GM21447 (cell line): ENCODE results near the gene CAB39.
"Not testable (repeated sequence)": the region's sequence is repeated elsewhere in the genome, so short reads cannot be mapped to it uniquely, and the experiment has no call there.

ENCODE experiments used
- ATAC-seq: cut with Tn5 transposase; IDR thresholded peaks from one replicate; pipeline ENCODE4 v1.9.1; 2021; ENCODE audit not compliant: unreplicated experiment

Gene CAB39

DNA sequence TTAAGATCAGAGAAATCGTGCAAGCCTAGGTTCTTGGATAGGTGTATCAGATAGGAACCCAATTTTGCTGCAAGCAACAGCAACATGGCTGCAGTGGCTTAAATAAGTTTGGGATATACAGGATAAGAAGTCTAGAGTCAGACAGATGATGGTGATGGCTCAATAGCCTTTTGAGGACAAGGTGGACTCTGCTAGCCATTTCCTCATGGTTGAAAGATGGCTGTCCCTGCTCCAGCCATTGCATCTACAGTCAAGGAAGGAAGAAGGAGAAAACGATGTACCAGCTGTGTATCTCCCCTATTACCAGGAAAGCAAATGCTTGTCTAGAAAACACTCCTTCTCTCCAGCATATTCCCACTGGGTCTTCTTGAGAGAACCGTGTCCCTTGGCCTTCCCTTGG is 30.1 kb upstream of the CAB39 start:
- no peak for ATAC-seq

DNA sequence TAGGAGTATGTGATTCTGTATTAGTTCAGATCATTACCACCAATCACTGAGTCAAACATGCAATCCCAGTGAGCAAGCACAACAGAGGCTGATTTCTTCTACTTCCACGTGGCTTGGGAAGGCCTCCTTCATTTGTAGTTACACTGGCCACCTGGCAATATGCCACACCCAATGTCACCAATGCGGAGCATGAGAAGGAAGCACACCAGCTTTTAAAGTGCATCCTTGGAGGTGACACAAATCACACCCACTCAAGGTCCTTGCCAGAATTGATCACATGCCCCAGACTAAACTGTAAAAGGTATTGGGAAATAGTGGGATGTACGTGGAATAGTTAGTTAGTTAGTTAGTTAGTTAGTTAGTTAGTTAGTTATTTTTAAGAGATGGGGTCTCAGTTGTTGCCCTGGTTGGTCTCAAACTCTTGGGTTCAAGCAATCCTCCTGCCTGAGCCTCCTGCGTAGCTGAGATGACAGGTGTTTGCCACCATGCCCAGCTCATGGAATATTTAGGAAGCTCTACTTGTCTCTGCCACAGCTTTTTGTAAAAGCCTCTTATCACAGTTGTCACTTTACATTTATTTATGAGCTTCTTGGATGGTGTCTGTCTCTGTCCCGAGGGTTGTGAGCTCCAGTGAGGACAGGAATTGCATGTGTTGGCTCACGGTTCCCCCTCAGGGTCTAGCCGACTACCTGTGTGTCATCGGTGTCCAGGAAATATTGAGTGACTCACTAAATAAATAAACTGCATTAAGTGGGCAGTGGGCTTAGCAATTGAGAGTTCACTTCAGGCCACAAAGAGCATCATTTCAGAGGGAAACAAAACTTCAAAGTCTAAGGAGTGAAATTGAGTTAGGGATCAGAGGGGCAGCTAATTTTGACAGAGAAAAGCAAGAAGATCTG is 28.1 kb upstream of the CAB39 start:
- no peak for ATAC-seq

DNA sequence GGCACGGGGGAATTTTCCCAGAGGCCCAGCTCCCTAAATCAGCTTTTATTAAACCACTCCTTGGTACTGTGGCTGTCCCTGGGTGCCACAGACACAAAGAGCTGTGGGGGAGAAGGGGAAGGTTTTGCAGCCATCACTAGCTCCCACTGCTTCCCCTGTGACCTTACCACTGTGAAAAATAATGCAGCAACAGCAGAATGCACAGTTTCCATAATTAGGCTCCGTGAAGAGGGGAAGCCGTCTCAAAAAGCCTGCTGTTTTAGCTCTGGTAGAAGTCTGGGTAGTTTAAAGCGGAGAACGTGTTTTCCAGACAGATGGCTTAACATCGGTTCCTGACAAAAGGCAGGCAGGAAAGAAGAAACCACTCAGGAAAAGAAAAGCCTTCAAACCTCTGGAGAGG is 27.5 kb upstream of the CAB39 start:
- ATAC-seq: no peak

DNA sequence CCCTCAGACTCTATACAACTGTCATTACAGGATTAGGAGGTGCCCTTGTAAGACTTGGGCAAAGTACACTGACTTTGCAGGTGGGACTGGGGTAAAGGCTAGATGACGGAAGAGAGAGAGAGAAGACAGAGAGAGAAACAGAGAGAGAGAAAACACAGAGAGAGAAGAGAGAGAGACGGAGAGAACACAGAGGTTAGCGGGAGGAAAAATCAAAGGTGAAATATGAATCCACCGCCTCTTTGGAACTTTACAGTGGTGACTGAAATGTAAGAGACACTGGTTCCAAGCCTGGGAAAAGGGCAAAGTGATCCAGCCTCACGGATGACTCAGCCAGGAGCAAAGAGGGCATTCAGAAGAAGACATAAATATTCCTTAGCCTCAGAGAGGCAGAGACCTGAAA is 25.1 kb upstream of the CAB39 start:
- ATAC-seq: no peak

DNA sequence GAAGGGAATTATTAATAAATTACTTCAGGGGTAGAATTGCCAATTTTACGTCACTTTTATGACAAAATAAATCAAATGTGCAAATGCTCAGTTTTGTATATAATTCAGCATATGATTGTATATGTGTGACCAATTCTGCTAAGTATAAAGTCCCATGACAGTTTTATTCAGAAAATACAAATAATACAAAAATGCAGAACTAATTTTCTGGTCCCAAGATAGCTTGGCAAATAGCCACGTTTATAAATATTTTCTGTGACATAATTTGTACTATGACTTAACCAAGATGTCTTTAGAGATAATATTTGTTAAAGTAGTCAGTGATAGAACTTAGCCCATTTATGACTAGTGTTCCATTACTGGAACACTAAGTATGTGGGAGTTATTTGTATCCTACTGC is 24.2 kb upstream of the CAB39 start:
- ATAC-seq: no peak

DNA sequence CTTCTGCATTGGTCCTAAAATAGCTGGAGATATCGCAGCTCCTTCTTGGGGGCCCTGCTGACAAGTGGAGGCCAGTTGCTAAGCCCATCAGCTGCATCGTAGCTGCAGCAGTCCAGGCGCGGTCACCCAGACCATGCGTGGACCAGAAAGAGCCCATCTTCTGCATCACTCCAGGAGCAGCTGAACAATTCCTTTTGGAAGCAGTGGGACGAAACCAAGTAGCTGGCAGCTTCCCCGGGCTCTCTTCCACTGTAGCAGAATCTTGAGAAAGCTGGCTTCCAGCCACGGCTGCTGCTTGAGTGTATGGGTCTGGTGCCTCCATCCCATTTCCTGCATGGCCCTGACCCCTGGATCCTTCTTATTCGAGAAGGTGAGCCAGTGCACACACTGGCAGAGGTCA is 22.2 kb upstream of the CAB39 start:
- no peak for ATAC-seq

DNA sequence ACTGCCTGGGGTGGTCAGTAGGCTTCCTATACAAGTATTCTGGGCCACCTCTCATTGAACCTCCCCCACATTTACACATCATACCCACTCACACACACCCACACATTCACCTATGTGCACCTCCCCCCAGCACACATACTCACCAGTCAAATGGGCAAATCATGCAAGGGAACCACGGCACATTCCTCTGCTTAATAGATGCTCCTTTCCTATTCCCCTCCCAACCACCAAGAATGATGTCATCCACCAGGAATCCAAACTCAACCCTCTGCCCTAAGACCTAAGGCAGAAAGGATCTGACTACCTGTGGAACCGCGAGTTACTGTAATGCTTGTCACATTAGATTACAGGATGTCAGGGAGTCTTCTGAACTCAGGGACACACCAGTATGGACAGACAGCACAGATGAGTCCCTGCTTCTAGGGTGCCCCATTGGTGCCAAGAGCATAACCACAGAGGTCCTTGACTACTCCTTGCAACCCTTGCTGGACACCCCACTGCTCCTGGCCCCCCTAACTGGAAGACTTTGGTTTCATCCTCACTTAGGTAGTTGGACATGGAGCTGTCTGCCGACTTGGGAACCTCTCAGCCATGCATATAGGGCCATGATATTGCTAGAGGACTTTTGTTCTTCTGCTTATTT is 21.5 kb upstream of the CAB39 start:
- ATAC-seq: no peak

DNA sequence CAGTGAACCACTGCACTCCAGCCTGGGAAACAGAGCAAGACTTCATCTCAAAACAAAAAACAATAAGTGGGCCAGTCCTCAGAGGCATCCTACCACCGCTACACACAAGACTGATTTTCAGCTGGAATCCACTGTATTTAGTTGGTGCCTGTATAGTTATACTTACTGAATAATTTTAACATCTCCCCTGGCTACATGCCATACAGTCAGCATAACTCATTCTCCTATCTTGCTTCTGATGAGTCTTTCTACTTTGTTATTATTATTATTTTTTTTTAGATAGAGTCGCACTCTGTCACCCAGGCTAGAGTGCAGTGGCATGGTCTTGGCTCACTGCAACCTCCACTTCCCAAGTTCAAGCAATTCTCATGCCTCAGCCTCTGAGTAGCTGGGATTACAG is 19.9 kb upstream of the CAB39 start:
- ATAC-seq: no peak

DNA sequence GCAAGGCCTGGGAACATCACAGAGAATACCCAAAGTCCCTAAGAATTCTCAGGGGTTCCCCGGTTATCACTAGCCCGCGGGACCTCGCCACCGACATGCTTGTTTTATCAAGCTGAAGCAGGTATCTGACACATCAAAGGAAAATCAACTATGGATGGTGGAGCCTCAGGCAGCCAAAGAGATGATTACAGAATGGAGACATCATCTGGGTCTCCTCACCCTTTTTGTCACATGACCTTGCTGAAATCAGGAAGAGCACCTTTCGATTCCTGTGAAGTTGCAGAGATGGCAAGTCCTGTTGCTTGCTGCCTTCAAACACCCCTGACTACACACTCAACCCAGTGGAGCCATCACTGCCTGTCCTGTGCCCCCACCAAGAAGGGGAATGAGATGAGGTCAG is 19.2 kb upstream of the CAB39 start:
- no peak for ATAC-seq

DNA sequence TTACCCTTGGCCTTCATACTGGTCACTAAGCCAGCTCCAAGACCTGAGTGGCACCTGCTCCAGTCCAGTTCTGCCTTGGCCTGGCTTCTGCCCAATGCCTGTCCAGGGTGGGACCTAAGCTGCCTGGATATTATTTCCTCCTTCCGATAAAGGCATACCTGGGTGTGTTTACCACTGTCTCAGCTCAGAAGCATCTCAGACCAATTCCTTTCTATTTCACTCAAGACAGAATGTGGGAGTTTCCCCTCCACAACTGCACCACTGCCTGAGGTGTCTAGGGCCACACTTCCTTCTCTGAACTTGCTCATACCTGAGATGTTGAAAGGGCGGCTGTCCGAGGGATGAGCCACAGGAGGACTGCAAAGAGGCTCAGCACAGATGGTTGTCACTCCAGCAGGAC is 18.4 kb upstream of the CAB39 start:
- no peak for ATAC-seq

DNA sequence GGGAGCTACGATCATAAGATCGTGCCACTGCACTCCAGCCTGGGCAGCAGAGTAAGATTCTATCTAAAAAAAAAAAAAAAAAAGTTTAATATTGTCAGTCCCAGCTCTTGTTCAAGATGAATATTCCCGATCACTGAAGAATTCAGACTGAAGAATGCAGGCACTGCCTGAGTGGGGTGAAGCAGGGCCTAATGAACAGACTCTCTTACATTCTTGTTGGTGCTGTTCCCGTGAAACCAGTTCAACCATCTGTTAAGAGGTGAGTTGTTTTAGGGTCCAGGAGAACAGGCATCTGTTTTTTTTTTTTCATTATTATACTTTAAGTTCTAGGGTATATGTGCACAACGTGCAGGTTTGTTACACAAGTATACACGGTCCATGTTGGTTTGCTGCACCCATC is 17.1 kb upstream of the CAB39 start:
- ATAC-seq: no peak

DNA sequence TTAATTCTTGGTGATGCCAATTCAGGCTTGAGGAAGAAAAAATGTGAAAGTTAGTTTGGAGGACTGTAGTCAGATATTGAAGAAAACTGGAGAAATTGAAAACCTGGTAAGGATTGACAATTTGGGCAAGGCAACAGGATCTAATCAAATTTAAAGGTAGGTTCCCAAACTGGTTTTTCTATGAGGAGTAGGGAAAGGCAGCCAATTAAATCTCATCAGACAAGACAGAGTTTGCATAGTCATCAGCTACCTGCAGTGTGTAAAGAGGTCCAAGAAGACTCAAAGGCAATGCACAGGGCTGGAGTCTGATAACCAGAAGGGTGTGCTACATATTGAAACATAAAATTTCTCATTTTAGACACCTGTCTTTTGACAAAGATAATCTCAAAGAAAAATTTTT is 16.0 kb upstream of the CAB39 start:
- ATAC-seq: no peak

DNA sequence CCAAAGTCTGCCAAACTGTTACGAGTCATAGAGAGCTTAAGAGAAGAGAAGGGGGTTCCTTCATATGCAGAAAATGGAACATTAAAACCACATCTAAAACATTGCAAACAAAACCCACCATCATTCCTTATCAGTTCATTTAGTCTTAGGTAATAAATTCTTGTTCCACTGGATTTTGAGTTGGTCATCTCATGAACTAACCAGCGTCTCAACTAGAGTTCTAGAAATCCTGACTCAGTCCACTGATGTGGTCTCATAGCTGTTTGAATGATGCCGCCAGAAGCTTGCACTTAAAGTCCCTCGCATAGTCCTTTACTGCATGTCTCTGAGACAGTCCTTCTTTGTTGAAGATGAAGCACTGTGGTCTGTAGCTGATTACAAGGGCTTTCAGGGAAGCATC is 15.0 kb upstream of the CAB39 start:
- no peak for ATAC-seq

DNA sequence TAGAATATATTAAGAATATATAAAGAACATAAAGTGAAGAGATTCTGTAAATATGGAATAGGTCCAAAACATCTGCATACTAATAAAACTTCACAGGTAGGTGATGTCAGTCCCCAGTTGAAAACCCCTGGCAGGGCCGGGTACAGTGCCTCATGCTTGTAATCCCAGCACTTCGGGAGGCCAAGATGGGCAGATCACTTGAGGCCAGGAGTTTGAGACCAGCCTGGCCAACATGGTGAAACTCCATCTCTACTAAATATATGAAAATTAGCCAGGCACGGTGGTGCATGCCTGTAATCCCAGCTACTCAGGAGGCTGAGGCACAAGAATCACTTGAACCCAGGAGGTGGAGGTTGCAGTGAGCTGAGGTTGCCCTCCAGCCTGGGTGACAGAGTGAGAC is 13.9 kb upstream of the CAB39 start:
- ATAC-seq: not testable (repeated sequence)

DNA sequence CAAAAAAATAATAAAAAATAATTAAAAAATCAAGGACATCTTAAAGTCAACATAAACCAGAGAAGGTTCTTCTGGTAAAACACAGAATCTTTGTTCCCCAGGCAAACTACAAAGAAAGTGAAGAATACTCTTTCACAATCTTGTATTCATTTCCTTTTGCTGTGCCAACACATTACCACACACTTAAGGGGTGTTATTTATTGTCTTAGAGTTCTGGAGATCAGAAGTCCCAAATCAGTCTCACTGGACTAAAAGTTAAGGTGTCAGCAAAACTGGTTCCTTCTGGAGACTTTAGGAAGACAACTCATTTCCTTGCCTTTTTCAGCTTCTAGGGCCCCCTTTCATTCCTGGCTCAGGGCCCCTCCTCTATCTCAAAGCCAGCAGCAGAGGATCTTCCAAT is 12.2 kb upstream of the CAB39 start:
- no peak for ATAC-seq

DNA sequence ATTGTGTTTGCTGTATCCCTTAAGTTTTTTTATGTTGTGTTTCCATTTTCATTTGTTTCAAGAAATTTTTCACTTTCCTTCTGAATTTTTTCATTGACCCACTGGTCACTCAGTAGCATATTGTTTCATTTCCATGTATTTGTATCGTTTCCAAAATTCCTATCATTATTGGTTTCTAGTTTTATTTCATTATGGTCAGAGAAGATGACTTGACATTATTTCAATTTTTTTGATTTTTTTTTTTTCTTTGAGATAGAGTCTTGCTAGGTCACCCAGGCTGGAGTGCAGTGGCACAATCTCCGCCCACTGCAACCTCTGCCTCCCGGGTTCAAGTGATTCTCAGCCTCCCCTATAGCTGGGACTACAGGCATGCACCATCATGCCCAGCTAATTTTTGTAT is 11.3 kb upstream of the CAB39 start:
- no peak for ATAC-seq

DNA sequence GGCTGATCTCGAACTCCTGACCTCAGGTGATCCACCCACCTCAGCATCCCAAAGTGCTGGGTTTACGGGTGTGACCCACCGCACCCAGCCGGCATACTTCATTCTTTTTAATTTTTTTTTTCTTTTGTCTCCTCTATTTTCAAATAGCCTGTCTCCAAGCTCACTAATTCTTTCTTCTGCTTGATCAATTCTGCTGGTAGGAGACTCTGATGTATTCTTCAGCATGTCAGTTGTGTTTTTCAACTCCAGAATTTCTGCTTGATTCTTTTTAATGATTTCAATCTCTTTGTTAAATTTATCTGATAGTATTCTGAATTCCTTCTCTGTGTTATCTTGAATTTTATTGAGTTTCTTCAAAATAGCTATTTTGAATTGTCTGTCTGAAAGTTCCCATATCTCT is 10.2 kb upstream of the CAB39 start:
- not testable (repeated sequence) for ATAC-seq

DNA sequence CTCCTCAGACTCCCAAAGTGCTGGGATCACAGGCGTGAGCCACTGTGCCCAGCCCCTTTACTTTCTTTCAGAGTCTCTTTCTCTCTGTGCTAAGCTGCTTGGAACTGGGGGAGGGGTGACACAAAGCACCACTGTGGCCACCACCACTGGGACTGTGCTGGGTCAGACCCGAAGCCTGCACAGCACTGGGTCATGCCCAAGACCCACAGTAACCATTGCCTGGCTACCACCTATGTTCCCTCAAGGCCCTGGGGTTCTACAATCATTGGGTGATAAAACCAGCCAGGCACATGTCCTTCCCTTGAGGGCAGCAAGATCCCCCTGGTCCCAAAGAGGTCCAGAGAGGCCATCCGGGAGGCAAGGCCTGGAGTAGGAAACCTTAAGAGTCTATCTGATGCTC is 9.1 kb upstream of the CAB39 start:
- ATAC-seq: no peak

DNA sequence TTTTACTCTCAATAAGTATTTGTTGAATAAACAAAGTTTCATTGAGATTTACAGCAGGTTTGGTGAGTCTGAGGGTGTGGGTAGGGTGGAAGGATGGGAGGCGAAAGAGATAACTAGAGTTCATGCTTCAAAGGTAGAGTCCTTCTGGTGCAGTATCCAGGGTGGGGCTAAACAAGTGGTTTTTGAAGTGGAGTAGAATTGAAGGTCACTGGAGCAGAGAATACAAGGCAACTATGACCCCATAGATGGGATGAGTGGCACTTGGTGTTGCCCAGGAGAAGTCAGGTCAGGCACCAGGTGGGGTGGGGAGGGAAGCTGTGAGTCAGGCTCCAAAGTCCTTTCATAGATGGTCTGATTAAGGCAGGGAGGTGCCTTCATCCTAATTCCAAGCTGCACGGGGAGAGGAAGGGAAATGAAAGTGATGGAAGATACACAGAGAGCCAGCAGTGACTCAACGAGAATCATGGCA is 6.6 kb upstream of the CAB39 start:
- ATAC-seq: no peak

DNA sequence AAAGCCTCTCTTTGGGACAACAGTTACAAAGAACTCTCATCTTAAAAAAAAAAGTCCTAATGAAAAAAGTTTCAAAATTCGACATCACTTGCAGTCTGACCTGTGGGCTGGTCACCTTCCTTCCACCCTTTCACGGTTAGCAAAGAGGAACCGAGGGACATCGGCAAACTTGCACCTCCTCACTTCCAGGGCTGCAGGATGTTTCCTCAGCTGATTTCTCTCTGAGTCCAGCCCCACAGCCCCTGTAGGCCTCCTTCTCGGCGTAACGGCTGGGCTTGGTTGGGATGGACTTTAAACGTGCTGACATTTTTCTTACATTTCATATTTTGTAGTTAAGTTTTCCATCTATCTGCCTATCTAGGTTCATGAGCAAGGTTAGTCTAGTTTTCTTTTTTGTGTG is 5.7 kb upstream of the CAB39 start:
- no peak for ATAC-seq

DNA sequence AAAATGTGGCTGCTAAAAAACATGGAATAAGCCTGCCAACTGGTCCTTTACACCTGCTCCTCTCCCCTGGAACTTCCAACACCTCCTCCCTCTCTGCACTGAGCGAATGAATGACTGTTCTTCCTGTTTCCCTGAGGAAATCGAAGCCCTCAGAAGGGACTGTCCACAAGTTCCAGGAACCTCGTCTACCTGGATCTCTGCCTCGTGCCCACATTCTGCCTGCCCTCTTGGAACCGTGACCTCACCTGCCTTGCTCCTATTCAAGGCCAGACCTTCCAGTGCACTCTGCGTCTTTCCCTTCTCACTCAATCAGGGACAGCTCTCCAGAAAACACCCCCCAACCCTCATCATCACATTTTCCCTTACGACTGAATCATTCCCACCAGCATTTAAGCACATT is 4.4 kb upstream of the CAB39 start:
- ATAC-seq: no peak

DNA sequence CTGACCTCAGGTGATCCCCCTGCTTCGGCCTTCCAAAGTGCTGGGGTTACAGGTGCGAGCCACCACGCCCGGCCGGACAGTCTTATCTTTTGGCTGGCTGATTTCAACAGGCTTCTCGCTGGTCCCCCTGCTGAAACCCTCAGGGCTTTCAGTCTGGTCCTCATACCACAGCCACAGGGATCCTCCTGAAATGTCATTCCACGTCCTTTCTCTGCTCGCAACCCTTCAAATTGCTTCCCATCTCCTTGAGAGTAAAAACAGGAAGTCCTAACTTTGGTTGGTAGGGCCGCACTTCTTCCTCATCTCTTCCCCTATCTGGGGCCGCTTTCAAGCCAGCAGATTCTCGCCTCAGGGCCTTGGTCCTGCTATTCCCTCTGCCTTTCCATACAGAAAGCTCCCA is 1.4 kb upstream of the CAB39 start:
- ATAC-seq: no peak
